Ectodermal cell (in vitro differentiated cells): ENCODE results near the gene JAZF1.

Experiments used
- H3K27ac ChIP-seq: 2 replicates; pipeline ENCODE4 v1.7.0; 2013; ENCODE audit warnings: mild to moderate bottlenecking, low read depth, low read length; ENCODE audit not compliant: insufficient read depth, poor library complexity, severe bottlenecking
- H3K27me3 ChIP-seq: 2 replicates; pipeline ENCODE4 v1.7.0; 2013; ENCODE audit warnings: mild to moderate bottlenecking, low read length; ENCODE audit not compliant: insufficient read depth, control insufficient read depth, poor library complexity, severe bottlenecking
- H3K36me3 ChIP-seq: one replicate; pipeline ENCODE4 v1.7.0; 2013; ENCODE audit warnings: low read length; ENCODE audit not compliant: control insufficient read depth, insufficient read depth
- H3K4me1 ChIP-seq: one replicate; pipeline ENCODE4 v1.7.0; 2013; ENCODE audit warnings: low read length; ENCODE audit not compliant: control insufficient read depth, insufficient read depth
- H3K4me3 ChIP-seq: 2 replicates; pipeline ENCODE4 v1.7.0; 2013; ENCODE audit warnings: low read depth, low read length, control low read depth; ENCODE audit not compliant: insufficient read depth
- H3K9me3 ChIP-seq: 2 replicates; pipeline ENCODE4 v1.7.0; 2013; ENCODE audit warnings: mild to moderate bottlenecking, low read length, moderate library complexity; ENCODE audit not compliant: control insufficient read depth
- WGBS, 2 experiments: methylation state at CpG; one replicate each; pipeline ENCODE4 v1.1.7; 2013; ENCODE audit warnings: missing lambda C conversion rate in 2 of 2; 5-methylcytosine and 5-hydroxymethylcytosine counted together

JAZF1 gene

DNA sequence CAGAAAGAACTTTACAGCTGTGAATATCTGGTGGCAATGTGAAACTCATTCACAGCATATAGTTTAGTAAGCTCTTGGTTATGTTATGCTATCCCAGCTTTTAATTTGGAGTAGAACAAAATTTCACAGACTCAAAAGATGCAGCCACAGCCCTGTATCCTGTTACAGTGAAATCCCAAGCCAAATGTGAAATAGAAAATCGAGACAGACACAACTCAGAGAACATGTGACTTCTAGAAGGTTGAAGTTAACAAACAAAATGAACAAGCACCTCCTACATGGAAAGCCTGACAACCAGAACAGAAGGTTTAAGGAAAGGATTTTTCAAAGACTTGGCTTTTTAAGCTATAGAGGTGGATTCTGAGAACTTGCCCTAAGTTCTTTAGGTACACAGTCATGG is 39.6 kb downstream of the JAZF1 start:
- Histone ChIP-seq H3K36me3 (no peaks in the 10 kb centered on the region), H3K9me3 (no peaks in the 10 kb centered on the region), H3K27me3 (no peaks in the 10 kb centered on the region), H3K4me1 (no peaks in the 10 kb centered on the region), H3K27ac (no peak overlapping the region), H3K4me3 (no peak overlapping the region)
- 92 to 100% methylated on average over 1 of the region's 1 CpG for WGBS, 2 experiments

DNA sequence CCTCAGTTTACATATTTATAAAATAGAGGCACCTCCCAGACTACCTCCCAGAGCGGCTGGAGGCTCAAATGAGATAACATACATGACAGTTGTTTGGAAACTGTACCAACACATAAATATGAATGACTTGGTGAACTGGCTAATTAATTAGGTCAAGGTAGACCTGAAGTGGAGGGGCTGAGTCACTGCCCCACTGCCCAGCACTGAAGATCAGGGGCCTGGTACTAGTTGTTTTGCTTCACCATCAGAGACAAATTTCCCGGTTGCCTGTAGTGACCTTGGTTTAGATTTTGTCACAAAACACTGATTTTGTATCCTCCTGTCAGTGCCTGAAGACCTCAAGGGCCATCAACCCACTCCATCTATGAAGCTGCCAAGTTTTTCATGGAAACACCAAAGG is 41.8 kb downstream of the JAZF1 start:
- WGBS, 2 experiments, result 91 to 92% methylated on average over 1 to 2 of the region's 2 CpGs
- Histone ChIP-seq H3K4me1 (no peaks in the 10 kb centered on the region), H3K36me3 (no peaks in the 10 kb centered on the region), H3K27me3 (no peaks in the 10 kb centered on the region), H3K27ac (no peak overlapping the region), H3K4me3 (no peak overlapping the region), H3K9me3 (no peaks in the 10 kb centered on the region)

DNA sequence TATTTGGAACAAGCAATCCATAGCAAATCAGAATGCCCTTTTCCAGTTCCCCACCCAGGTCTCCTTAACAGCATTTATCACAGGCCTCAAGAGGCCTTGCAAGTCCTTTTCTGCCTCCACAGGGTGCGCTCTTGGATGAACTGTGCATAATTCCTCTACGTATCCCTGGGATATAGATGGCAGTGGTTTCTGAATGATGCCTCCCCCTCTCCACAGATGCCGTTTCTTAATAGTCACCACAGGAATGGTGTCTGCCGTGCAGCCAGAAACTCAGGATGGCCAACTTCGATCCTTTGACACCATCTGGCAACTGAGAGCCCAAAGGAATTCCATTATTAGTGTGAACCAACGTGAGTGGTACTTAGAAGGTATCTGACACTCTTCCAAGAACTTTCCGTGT is 43.1 kb downstream of the JAZF1 start:
- no peak overlapping the region for H3K27ac ChIP-seq
- H3K27me3 ChIP-seq, result no peaks in the 10 kb centered on the region
- no peaks in the 10 kb centered on the region for H3K4me1 ChIP-seq
- no peak overlapping the region for H3K4me3 ChIP-seq
- no peaks in the 10 kb centered on the region for H3K36me3 ChIP-seq
- 77 to 79% methylated on average over 7 of the region's 7 CpGs for WGBS, 2 experiments
- no peaks in the 10 kb centered on the region for H3K9me3 ChIP-seq

DNA sequence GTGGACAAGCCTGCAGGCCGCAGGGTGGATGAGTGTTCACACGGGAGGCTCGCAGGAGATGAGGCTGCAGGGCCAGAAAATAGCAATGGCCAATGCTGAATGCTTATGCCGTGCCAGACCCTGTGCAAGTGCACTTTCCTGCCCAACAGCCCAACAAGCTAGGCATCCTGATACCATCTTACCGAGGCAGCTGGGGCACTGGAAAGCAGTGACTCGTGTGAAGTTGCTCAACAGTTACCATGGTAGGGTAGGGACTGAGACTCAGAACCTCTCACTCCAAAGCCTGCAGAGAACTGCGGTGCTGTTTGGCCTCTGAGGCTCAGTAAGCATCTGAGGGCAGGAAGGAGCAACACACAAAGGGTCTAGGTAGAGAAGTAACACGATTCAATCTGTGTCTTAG is 43.7 kb downstream of the JAZF1 start:
- H3K9me3 ChIP-seq, result no peaks in the 10 kb centered on the region
- H3K27me3 ChIP-seq, result no peaks in the 10 kb centered on the region
- no peaks in the 10 kb centered on the region for H3K4me1 ChIP-seq
- H3K36me3 ChIP-seq, result no peaks in the 10 kb centered on the region
- no peak overlapping the region for H3K27ac ChIP-seq
- no peak overlapping the region for H3K4me3 ChIP-seq
- WGBS, 2 experiments, result 91% methylated on average over 8 of the region's 8 CpGs

DNA sequence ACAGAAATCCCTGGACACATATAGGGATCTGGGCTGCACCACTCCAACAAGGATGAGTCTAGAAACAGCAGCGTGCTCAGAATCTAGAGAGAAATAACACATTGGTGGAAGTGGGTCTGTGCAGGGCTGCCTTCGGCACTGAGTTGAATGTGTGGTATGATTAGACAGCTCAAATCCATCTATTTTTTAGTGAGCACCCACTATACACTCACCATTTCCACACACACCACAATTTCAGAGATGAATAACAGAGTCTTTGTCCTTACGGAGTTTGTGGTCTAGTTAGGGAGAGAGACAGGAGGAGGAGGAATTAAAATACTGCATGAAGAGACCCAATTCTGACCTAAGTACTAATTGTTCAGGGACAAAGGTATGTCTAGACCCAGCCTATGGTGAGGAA is 44.2 kb downstream of the JAZF1 start:
- Histone ChIP-seq H3K4me3 (no peak overlapping the region), H3K27ac (no peak overlapping the region), H3K4me1 (no peaks in the 10 kb centered on the region), H3K27me3 (no peaks in the 10 kb centered on the region), H3K9me3 (no peaks in the 10 kb centered on the region), H3K36me3 (no peaks in the 10 kb centered on the region)
- WGBS, 2 experiments, result 86 to 98% methylated on average over 3 of the region's 3 CpGs

DNA sequence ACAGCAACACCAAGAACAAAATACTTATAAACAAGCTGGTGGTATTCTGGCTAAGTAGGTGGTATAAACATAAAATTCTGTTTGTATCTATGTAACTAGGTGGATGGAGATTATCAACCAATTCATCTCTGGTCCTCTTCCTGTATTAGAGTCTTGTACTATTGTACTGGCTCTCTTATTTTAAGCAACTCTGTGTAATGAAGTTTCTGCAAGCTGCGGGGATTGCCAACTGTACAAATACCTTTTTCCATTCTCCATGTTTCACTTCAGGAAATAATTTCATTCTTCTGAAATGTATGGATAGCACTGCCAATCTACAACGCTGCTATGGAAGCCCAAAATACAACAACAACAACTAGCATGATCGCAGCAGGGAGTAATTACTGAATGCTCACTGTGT is 44.8 kb downstream of the JAZF1 start:
- H3K4me1 ChIP-seq, result no peaks in the 10 kb centered on the region
- H3K9me3 ChIP-seq, result no peaks in the 10 kb centered on the region
- H3K36me3 ChIP-seq, result no peaks in the 10 kb centered on the region
- WGBS, 2 experiments, result 90 to 100% methylated on average over 3 of the region's 3 CpGs
- no peaks in the 10 kb centered on the region for H3K27me3 ChIP-seq
- H3K27ac ChIP-seq, result no peak overlapping the region
- no peak overlapping the region for H3K4me3 ChIP-seq

DNA sequence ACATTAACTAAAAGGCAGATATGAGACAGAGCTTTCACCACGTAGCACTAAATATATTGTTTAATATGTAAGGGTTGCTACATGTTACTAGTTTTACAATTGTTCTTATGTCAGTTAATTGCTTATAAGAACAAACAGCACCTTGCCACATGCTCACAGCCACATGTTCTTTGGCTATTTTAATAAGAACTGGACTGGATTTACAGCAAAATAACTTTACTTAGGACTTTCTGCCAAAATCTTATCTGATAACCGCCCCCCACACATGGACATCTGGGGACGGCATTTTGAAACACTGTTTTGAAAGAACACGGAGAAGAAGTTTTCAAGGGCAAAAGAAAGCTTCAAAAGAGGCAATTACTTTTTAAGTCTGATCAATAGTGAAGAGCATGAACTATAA is 45.3 kb downstream of the JAZF1 start:
- H3K27ac ChIP-seq, result no peak overlapping the region
- H3K36me3 ChIP-seq, result no peaks in the 10 kb centered on the region
- no peaks in the 10 kb centered on the region for H3K9me3 ChIP-seq
- no peak overlapping the region for H3K4me3 ChIP-seq
- 84 to 92% methylated on average over 3 to 4 of the region's 4 CpGs for WGBS, 2 experiments
- no peaks in the 10 kb centered on the region for H3K4me1 ChIP-seq
- no peaks in the 10 kb centered on the region for H3K27me3 ChIP-seq

DNA sequence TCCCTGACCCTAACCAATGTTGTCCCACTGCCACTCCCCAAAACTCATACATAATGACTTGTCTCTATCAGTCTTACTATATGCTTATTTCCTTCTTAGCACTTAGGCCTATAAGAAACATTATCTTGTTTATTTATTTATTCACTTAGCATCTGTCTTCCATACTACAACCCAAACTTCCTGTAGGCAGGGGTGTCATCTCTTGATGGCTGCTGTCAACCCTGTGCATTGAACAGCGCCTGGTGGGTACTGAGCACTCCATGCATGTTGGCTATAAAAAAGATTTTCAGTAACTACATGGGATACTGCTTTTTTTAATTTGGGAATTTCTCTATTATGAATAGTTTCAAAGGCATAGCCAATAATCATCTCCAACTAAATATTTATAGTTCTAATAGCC is 46.7 kb downstream of the JAZF1 start:
- Histone ChIP-seq H3K4me3 (no peak overlapping the region), H3K27ac (no peak overlapping the region), H3K9me3 (no peaks in the 10 kb centered on the region), H3K4me1 (no peaks in the 10 kb centered on the region), H3K36me3 (no peaks in the 10 kb centered on the region), H3K27me3 (no peaks in the 10 kb centered on the region)
- WGBS, 2 experiments, result 100% methylated on average over 1 of the region's 1 CpG

DNA sequence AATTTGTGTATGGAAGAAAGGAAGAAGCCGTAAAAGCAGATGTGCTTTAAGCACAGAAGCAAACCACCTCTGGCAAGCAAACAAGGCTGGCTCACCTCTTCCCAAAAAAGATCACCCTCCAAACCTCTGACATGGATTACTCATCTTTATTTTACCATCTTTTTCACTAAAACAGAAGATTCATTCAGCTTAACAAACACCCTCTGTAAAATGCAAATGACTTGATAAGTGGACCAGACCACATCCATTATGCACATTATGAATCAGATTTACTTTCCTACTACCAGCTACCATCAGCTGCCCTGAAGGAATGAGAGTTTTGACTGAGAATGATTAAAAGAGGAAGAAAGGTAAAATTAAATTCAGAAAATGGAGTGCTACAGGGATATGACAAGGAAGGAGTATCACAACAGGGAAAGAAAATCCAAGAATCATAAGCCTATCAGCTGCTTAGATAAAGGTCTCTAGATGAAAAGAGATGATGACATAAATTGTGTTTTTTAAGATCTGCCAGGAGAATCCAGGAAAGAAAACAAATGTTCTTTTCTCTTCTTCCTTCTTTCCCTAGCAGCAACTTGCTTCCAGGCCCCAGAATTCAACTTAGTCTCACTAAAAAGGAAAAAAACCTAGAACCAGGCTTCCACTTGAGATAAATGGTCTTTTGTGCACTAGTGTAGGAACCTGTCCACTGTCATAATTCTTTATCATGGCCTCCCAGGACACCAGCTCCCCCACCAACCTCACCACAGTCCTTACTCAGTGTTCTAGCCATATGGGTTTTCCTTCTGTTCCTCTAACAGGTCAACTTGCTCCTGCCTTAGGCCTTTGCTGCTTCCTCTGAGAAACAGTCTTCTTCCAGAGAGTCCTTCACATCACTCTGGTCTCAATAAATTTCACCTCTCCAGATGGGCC is 47.4 kb downstream of the JAZF1 start:
- Histone ChIP-seq H3K36me3 (no peaks in the 10 kb centered on the region), H3K4me3 (no peak overlapping the region), H3K4me1 (no peaks in the 10 kb centered on the region), H3K9me3 (no peaks in the 10 kb centered on the region), H3K27me3 (no peaks in the 10 kb centered on the region), H3K27ac (no peak overlapping the region)
- 86 to 94% methylated on average over 1 of the region's 1 CpG for WGBS, 2 experiments

DNA sequence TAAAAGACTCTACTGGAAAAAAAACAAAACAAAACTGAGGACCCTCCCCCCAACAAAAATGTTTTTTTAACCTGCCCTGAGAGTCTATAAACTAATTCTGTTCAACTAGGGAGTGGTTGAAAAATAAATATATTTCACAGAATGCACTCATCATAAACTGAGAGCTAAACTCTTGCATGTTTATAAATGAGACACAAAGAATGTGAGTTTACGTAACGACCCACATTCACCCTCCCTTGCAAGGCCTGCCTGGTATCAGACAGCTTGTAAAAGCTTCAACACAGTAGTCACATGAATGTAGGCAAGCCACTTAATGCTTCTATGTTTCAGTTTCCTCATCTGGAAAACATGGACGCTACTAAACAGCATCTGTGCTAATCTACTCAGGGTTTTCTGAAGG is 50.3 kb downstream of the JAZF1 start:
- Histone ChIP-seq H3K36me3 (no peaks in the 10 kb centered on the region), H3K4me3 (no peak overlapping the region), H3K4me1 (no peaks in the 10 kb centered on the region), H3K9me3 (no peaks in the 10 kb centered on the region), H3K27me3 (no peaks in the 10 kb centered on the region), H3K27ac (no peak overlapping the region)
- 95 to 96% methylated on average over 3 of the region's 3 CpGs for WGBS, 2 experiments
